HCT116 (cell line): ENCODE data around the gene CIC.

Experiments used
- POLR2AphosphoS5 ChIP-seq: IDR thresholded peaks from 2 replicates; pipeline ENCODE4 v1.6.1; 2011; ENCODE audit warnings: mild to moderate bottlenecking, low read depth, low read length, moderate library complexity
- ZNF274 ChIP-seq: fragments of 200-500 bp; sonication (Bioruptor generic); IDR thresholded peaks from 2 replicates; pipeline ENCODE4 v1.6.1; 2014; ENCODE audit warnings: mild to moderate bottlenecking, low read depth, low read length, inconsistent platforms
- TF ChIP-seq, protein P1 (sequence below), 3 experiments: fragments of 200-600 bp in 1 of 3; sonication (generic) in 1 of 3; IDR thresholded peaks in 2 of 3; conservative IDR thresholded peaks in 1 of 3; 2 replicates each; pipeline ENCODE4 v1.5.1; 2012 to 2017; ENCODE audit warnings: low read depth in 2 of 3, low read length in 2 of 3, antibody characterized with exemption in 1 of 3, borderline replicate concordance in 1 of 3, control low read depth in 1 of 3, mild to moderate bottlenecking in 1 of 3, mixed read lengths in 1 of 3, mixed run types in 1 of 3, moderate library complexity in 1 of 3; ENCODE audit not compliant: insufficient read depth in 1 of 3

DNA sequence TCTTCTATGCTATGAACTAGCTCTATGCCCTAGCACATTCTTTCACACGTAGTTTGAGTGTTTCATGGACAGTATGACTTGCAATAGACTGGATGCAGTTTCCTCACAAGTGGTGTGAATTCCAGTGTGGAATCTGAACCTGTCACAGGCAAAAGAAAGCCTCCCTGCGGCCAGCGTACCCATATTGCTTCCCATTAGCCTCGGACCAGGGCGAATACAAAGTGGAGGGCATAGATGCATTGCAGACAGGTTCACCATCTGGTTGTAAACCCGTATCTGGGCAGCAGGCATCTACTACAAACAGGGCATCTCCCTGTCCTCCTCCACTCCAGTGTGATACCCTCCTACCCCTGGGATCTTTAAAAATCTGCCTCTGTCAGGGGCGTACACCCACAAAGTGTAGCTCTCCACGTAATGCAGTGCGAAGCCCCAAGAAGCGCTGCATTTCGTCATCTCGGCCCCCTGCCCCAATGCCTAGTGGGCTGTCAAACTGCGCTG, 1.4 kb upstream of the CIC start:
- TF ChIP-seq ZNF274 (no peak), POLR2AphosphoS5 (no peak)
- TF ChIP-seq, protein P1, sequence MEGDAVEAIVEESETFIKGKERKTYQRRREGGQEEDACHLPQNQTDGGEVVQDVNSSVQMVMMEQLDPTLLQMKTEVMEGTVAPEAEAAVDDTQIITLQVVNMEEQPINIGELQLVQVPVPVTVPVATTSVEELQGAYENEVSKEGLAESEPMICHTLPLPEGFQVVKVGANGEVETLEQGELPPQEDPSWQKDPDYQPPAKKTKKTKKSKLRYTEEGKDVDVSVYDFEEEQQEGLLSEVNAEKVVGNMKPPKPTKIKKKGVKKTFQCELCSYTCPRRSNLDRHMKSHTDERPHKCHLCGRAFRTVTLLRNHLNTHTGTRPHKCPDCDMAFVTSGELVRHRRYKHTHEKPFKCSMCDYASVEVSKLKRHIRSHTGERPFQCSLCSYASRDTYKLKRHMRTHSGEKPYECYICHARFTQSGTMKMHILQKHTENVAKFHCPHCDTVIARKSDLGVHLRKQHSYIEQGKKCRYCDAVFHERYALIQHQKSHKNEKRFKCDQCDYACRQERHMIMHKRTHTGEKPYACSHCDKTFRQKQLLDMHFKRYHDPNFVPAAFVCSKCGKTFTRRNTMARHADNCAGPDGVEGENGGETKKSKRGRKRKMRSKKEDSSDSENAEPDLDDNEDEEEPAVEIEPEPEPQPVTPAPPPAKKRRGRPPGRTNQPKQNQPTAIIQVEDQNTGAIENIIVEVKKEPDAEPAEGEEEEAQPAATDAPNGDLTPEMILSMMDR (IDR thresholded peaks at IDR 0.05 in 2 of 3, conservative IDR thresholded peaks at IDR 0.05 in 1 of 3; ENCODE audit: borderline replicate concordance in 1 of 3, insufficient read depth in 1 of 3, low read depth in 2 of 3, low read length in 2 of 3): no peak
